Ramos (cell line): Measurements from ENCODE around the gene NKX6-2.
"Not testable (repeated sequence)": the region's sequence is repeated elsewhere in the genome, so short reads cannot be mapped to it uniquely, and the experiment has no call there.

Experiments used
- in situ Hi-C: fragments of 300-500 bp; cut with MboI; formaldehyde crosslinking; loops from one replicate; pipeline ENCODE4 v1.14.3; 2022; ENCODE audit warnings: low sequenced_read_pairs; ENCODE audit not compliant: unreplicated experiment

Gene NKX6-2

GRCh38 chr10:132785723-132786475, at the start of gene NKX6-2:
TSS of gene NKX6-2 (minus strand) at chr10:132786147. CDS start at chr10:132785948, 199 bp downstream.
- in situ Hi-C loops, result no loop called here

GRCh38 chr10:132834891-132835847, 49.2 kb upstream of the NKX6-2 start:
- in situ Hi-C loops, result no loop called here

DNA sequence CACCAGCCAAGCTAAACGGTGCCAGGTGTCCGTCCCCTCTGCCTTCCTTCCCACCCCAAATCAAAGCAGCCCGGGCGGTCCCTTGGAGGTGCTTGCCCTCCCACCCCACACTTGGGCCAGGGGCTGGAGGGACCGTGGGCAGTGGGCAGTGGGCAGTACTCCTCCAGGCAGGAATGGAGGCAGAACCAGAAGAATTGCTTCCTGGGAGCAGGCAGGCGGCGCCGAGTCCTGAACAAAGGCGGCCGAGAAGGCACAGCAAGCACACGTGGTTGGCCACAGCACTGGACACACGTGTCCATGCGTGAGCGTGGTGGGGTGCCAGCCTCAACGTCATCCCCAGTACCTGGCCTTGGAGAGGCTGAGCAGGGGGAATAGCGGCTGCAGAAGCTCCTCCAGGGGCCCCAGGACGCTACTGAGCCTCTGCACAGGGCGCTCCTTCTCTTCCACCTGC, 48.4 kb upstream of the NKX6-2 start:
- in situ Hi-C loops, result no loop called here

GRCh38 chr10:132833421-132834111, 47.6 kb upstream of the NKX6-2 start:
- in situ Hi-C loops, result no loop called here

GRCh38 chr10:132832186-132832969, 46.4 kb upstream of the NKX6-2 start:
- in situ Hi-C loops, result no loop called here

DNA sequence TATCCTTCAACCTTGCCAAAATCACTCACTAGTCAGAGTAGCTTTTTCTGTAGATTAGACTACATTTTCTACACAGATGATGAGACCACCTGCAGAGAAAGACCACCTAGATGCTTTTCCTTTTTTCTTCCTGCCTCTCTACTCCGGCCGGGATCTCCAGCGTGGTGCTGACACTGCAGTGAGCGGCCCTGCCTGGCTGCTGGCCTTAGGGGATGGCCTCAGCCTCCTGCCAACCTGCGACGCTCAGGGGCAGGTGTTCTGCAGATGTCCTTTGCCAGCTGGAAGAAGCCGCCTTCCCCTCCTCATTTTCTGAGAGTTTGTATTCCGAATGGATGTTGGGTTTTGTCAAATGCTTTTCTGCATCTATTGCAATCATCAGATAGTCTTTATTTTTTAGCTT, 43.5 kb upstream of the NKX6-2 start:
- in situ Hi-C loops, result no loop called here

DNA sequence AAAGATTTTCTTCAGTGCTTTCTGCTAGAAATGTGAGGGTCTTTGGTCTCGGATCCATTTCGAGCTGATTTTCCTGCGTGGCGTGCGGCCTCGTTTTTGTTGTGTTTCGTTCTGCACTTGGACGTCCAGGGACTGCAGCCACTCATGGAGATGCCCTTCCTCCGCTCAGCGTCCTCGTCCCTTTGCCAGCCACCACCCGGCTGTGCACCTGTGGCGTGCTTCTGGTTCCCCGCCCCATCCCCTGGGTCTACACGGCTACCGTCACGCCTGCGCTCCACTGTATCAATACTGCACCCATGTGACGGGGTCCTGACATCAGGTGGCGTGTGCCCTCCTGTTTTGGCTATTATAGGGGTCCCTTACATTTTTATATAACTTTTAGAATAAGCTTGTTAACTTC, 42.7 kb upstream of the NKX6-2 start:
- in situ Hi-C loops, result no loop called here

DNA sequence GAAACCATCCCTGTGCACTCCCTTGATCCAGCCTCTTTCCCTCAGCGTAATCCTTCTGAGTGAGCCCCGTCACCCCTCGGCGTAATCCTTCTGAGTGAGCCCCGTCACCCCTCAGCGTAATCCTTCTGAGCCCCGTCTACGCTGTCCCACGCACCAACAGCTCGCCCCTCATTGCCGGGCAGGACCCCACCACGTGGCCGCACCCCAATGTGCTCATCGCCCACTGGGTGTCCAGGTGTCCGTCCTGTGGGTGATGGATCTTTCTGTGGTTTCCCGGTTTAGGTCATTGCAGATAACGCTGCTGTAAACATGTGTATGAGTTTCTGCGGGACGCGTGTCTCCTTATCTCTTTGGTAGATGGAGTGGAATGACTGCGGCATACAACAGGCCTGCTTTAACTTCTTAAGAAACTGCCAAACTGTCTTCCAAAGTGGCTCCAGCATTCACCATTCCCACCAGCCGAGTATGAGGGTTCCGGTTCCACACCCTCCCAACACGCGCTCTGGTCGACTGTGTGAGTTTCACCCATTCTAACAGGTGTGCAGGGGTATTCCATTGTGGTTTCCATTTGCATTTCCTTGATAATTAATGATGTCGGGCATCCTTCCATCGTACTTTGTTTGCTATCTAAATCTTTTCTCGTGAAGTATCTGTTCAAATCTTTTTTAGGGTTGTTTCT, 42.1 kb upstream of the NKX6-2 start:
- in situ Hi-C loops, result no loop called here

- in situ Hi-C loops, result no loop called here
These were observed 41.5 kb upstream of the NKX6-2 start for GRCh38 chr10:132827423-132827789.

- in situ Hi-C loops, result no loop called here
These were observed 40.8 kb upstream of the NKX6-2 start for GRCh38 chr10:132826524-132827422.

- in situ Hi-C loops, result not testable (repeated sequence)
These were observed 40.0 kb upstream of the NKX6-2 start for GRCh38 chr10:132825783-132826523.

DNA sequence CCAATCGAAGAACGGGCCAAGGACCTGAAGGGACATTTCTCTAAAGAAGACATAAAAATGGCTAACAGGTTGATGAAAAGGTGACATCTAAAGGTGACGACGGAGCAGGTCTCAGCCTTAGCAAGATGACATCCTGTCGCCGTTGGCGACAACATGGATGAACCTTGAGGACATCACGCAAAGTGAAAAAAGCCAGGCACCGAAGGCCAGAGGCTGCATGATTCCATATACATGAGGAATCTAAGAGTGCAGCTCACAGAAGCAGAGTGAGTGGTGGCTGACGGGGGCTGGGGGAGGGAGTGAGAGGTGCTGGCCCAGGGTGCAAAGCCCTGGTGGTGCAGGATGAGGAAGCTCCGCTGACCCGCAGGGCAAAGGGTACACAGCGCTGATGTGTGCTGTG, 34.1 kb upstream of the NKX6-2 start:
- in situ Hi-C loops, result no loop called here

DNA sequence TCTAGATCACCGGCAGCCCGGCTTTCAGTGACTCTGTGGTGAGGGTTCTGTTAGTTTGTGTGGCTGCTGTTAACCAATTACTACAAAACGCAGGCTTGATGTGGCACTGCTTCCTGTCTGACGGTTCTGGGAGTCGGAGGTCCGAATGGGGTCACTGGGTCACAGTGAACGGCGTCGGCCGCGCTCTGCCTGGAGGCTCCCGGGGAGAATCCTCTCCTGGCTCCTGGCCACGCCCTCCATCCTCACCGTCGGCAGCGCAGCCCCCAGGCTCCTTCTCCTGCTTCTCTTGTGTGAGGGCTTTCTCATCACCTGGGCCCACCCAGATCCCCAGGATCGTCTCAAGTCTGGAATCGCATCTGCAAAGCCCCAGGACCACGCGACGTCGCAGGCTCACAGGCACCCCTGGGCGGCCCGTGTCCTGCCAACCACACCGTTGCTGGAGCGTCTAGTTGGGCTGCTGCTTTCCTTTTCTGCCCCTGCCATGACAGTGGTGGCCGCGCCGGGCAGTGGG, 31.8 kb upstream of the NKX6-2 start:
- in situ Hi-C loops, result no loop called here

- in situ Hi-C loops, result no loop called here
These were observed 30.8 kb upstream of the NKX6-2 start for GRCh38 chr10:132816718-132817117.

DNA sequence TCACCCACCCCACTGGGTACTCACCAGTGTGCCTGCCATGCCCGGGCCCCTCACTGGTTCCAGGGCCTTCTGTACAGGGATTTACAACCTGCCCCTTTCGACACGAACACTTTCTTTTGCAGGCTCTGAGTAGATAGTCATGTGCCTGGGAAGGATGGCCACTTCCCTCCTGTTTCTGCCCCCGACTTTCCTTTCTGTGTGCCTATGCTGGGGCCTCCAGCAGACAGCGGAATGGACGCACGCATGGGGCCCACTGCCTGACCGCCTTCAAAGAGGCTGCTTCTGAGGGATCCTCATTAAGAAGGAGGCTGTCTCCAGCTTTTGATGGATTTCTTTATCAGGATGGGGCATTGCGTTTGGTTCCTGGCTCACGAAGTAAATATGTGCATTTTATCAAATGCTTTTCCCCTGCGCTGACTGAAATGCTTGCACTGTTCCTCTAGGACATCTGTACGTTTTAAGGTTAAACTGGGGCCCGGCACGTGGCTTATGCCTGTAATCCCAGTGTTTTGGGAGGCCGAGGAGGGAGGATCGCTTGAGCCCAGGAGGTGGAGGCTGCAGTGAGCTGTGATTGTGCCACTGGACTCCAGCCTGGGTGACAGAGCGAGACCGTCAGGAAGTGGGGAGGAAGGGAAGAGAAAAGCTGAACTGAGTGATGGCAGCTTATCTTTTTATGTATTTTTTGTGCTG, 29.4 kb upstream of the NKX6-2 start:
- in situ Hi-C loops, result no loop called here

- in situ Hi-C loops, result no loop called here
These were observed 28.5 kb upstream of the NKX6-2 start for GRCh38 chr10:132814469-132814856.
